Measurements from ENCODE around the gene ELK4.

DNA sequence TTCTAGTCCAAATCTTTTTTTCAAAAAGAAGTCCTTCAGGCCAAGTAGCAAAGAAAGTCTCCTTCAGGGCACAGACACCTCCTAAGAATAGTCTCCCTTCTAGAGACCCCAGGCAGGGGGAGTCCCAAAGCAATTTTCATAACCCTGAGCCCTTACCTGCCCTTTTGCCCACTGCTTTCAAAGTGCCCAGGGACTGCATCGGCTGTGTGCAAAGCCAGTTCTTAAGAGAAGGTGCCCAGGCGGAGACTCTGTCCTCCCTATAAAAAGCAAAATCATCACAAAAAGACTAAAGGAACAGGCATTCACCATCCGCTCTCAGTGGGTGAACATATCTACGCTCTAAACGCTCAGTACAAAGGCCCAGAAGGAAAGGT lies 32.2 kb downstream of the ELK4 start:
- no peak for TF ChIP-seq TCF7L2 (IDR thresholded peaks at IDR 0.05; ENCODE audit: low read depth, low read length)
- no peak for TF ChIP-seq MAZ (IDR thresholded peaks at IDR 0.05; ENCODE audit: borderline replicate concordance, low read depth, low read length)
- no peak for TF ChIP-seq MAZ (CRISPR knock-in tag; IDR thresholded peaks at IDR 0.05; ENCODE audit: low read depth)
- no peak for TF ChIP-seq POLR2AphosphoS5 (IDR thresholded peaks at IDR 0.05; ENCODE audit: low read depth, low read length)
- TF ChIP-seq MTF1 (CRISPR knock-in tag; IDR thresholded peaks at IDR 0.05): no peak
- TF ChIP-seq, protein P1, sequence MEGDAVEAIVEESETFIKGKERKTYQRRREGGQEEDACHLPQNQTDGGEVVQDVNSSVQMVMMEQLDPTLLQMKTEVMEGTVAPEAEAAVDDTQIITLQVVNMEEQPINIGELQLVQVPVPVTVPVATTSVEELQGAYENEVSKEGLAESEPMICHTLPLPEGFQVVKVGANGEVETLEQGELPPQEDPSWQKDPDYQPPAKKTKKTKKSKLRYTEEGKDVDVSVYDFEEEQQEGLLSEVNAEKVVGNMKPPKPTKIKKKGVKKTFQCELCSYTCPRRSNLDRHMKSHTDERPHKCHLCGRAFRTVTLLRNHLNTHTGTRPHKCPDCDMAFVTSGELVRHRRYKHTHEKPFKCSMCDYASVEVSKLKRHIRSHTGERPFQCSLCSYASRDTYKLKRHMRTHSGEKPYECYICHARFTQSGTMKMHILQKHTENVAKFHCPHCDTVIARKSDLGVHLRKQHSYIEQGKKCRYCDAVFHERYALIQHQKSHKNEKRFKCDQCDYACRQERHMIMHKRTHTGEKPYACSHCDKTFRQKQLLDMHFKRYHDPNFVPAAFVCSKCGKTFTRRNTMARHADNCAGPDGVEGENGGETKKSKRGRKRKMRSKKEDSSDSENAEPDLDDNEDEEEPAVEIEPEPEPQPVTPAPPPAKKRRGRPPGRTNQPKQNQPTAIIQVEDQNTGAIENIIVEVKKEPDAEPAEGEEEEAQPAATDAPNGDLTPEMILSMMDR (CRISPR knock-in tag; IDR thresholded peaks at IDR 0.05): no peak
- TF ChIP-seq ASH2L (IDR thresholded peaks at IDR 0.05; ENCODE audit: insufficient read length, low read depth, low read length): no peak
- TF ChIP-seq MLLT10 (CRISPR knock-in tag; IDR thresholded peaks at IDR 0.05): no peak
- TF ChIP-seq POLR2A (IDR thresholded peaks at IDR 0.05; ENCODE audit: insufficient read depth in 1 of 2, low read depth in 2 of 2, low read length in 2 of 2): no peak
- TF ChIP-seq ARHGAP35 (CRISPR knock-in tag; IDR thresholded peaks at IDR 0.05; ENCODE audit: borderline replicate concordance): no peak
